ENCODE data around the gene SREBF1.

SREBF1 gene

GRCh38 chr17:17813055-17813724, 23.6 kb downstream of the SREBF1 start:
- H3K27ac ChIP-seq = no peak overlapping the region
- no peak for DNase-seq
- H3K27me3 ChIP-seq (ENCODE audit: insufficient read depth, low read depth, severe bottlenecking) = no peaks in the 10 kb centered on the region
- TF ChIP-seq CTCF (IDR thresholded peaks at IDR 0.05; ENCODE audit: low read depth, low read length) = no peak
- no peaks in the 10 kb centered on the region for H3K9me3 ChIP-seq (ENCODE audit: severe bottlenecking)
- peaks cover 87% of the 10 kb centered on the region for H3K36me3 ChIP-seq
- no peak overlapping the region for H3K4me3 ChIP-seq (ENCODE audit: low read depth, low read length)

GRCh38 chr17:17812211-17813054, 24.4 kb downstream of the SREBF1 start:
- Histone ChIP-seq H3K27ac (peak overlapping the region; percentile 20), H3K27me3 (ENCODE audit: insufficient read depth, low read depth, severe bottlenecking) (no peaks in the 10 kb centered on the region), H3K36me3 (peaks cover 87% of the 10 kb centered on the region), H3K9me3 (ENCODE audit: severe bottlenecking) (no peaks in the 10 kb centered on the region), H3K4me3 (ENCODE audit: low read depth, low read length) (no peak overlapping the region)
- DNase-seq = peak; percentile 80
- TF ChIP-seq CTCF (IDR thresholded peaks at IDR 0.05; ENCODE audit: low read depth, low read length) = peak; percentile 90

GRCh38 chr17:17811381-17812210, 25.2 kb downstream of the SREBF1 start:
- Histone ChIP-seq H3K9me3 (ENCODE audit: severe bottlenecking) (no peaks in the 10 kb centered on the region), H3K36me3 (peaks cover 84% of the 10 kb centered on the region), H3K27ac (peak overlapping the region; percentile 20), H3K27me3 (ENCODE audit: insufficient read depth, low read depth, severe bottlenecking) (no peaks in the 10 kb centered on the region), H3K4me3 (ENCODE audit: low read depth, low read length) (no peak overlapping the region)
- DNase-seq = peak; percentile 53
- TF ChIP-seq CTCF (IDR thresholded peaks at IDR 0.05; ENCODE audit: low read depth, low read length) = no peak

GRCh38 chr17:17810895-17811248, 25.9 kb downstream of the SREBF1 start:
- Histone ChIP-seq H3K36me3 (peaks cover 86% of the 10 kb centered on the region), H3K27ac (peak overlapping the region; percentile 43), H3K9me3 (ENCODE audit: severe bottlenecking) (no peaks in the 10 kb centered on the region), H3K4me3 (ENCODE audit: low read depth, low read length) (no peak overlapping the region), H3K27me3 (ENCODE audit: insufficient read depth, low read depth, severe bottlenecking) (no peaks in the 10 kb centered on the region)
- no peak for TF ChIP-seq CTCF (IDR thresholded peaks at IDR 0.05; ENCODE audit: low read depth, low read length)
- DNase-seq = no peak

GRCh38 chr17:17810084-17810894, 26.5 kb downstream of the SREBF1 start:
- peak; percentile 42 for DNase-seq
- TF ChIP-seq CTCF (IDR thresholded peaks at IDR 0.05; ENCODE audit: low read depth, low read length) = no peak
- H3K36me3 ChIP-seq = peaks cover 86% of the 10 kb centered on the region

More at GRCh38 chr17:17810084-17810894, 26.5 kb downstream of the SREBF1 start:
- Histone ChIP-seq H3K27ac (peak overlapping the region; percentile 43), H3K4me3 (ENCODE audit: low read depth, low read length) (no peak overlapping the region), H3K9me3 (ENCODE audit: severe bottlenecking) (no peaks in the 10 kb centered on the region), H3K27me3 (ENCODE audit: insufficient read depth, low read depth, severe bottlenecking) (no peaks in the 10 kb centered on the region)

Data from WERI-Rb-1 (cell line).